Esophagus squamous epithelium (tissue), 5 donors: ENCODE data around the gene ZNF189. TPM values are rescaled to one million over a fixed set of nuclear protein-coding genes. Genes with fewer than 3 reads are reported as not detected.

Source experiments
- DNase-seq: peaks from one replicate; lab custom pipeline; 2025; lab: John Stamatoyannopoulos, UW
- H3K27ac ChIP-seq, 4 donors: fragments of 200-600 bp; sonication (generic); one replicate each; pipeline ENCODE4 v1.5.1; 2016 to 2019; ENCODE audit warnings: mild to moderate bottlenecking in 1 of 4
- H3K27me3 ChIP-seq, 4 donors: fragments of 200-600 bp; sonication (generic); 1 replicate in 3 of 4; 2 replicates in 1 of 4; pipeline versions ENCODE4 v1.5.1 to v1.6.0; 2017 to 2021; ENCODE audit warnings: antibody characterized with exemption in 1 of 4
- H3K36me3 ChIP-seq, 3 donors: fragments of 200-600 bp; sonication (generic); one replicate each; pipeline ENCODE4 v1.5.1; 2016 to 2019
- H3K4me1 ChIP-seq, 3 donors: fragments of 200-600 bp; sonication (generic); one replicate each; pipeline ENCODE4 v1.5.1; 2017 to 2019
- H3K4me3 ChIP-seq, 4 donors: fragments of 200-600 bp; sonication (generic); 1 replicate in 3 of 4; 2 replicates in 1 of 4; pipeline ENCODE4 v1.5.1; 2016 to 2019; ENCODE audit warnings: mild to moderate bottlenecking in 2 of 4, moderate library complexity in 1 of 4
- H3K9me3 ChIP-seq, 3 donors: fragments of 200-600 bp; sonication (generic); one replicate each; pipeline ENCODE4 v1.5.1; 2016 to 2019
- CTCF ChIP-seq, 6 experiments: fragments of 450-650 bp in 4 of 6; fragments of 200-600 bp in 2 of 6; sonication (generic) in 2 of 6; IDR thresholded peaks; one replicate each; pipeline ENCODE4 v1.5.1; 2016 to 2019; ENCODE audit warnings: antibody characterized with exemption in 6 of 6, mild to moderate bottlenecking in 4 of 6, moderate library complexity in 4 of 6
- POLR2A ChIP-seq, 4 donors: fragments of 450-650 bp; IDR thresholded peaks; one replicate each; pipeline ENCODE4 v1.6.1; 2017; ENCODE audit warnings: antibody characterized with exemption in 4 of 4, mild to moderate bottlenecking in 4 of 4, moderate library complexity in 3 of 4
- WGBS, 2 donors: methylation state at CpG; one replicate each; pipeline ENCODE4 v1.1.5; 2018; 5-methylcytosine and 5-hydroxymethylcytosine counted together
- intact Hi-C: fragments of 100-400 bp; cut with DNase I; formaldehyde crosslinking; loops from one replicate; pipeline ENCODE4 v1.15.0; 2022
- total RNA-seq, 4 donors: library from RNA; depleted of rRNA; stranded (reverse); fragments of >200 nt; gene quantifications; one replicate each; pipeline ENCODE4 v1.1.0, GENCODE V29; 2016
- donor health status: DM: yes; HTN: yes; CAD: no.

Gene ZNF189
- total RNA-seq, 4 donors from 2014 or later = 5.0 to 14.7 (median 6.6) TPM

GRCh38 chr9:101387871-101388506, 10.7 kb upstream of the ZNF189 start:
- H3K27me3 ChIP-seq = no peaks in the 10 kb centered on the region
- no peak overlapping the region for H3K27ac ChIP-seq
- 42 to 53% methylated on average over 6 of the region's 6 CpGs for WGBS, 2 donors
- TF ChIP-seq CTCF (IDR thresholded peaks at IDR 0.05) (peak in 5 of 6 experiments; percentile 28 to 60 (median 40)), POLR2A (IDR thresholded peaks at IDR 0.05) (no peak)
- no peak overlapping the region for H3K4me3 ChIP-seq
- intact Hi-C loops = no loop called here
- H3K36me3 ChIP-seq = peaks cover 0 to 33% (median 5%) of the 10 kb centered on the region in 3 donors
- DNase-seq = no peak
- peaks cover 0 to 13% (median 0%) of the 10 kb centered on the region in 3 donors for H3K9me3 ChIP-seq
- no peaks in the 10 kb centered on the region for H3K4me1 ChIP-seq

GRCh38 chr9:101388507-101388993, 10.1 kb upstream of the ZNF189 start:
- TF ChIP-seq POLR2A (IDR thresholded peaks at IDR 0.05) (no peak), CTCF (IDR thresholded peaks at IDR 0.05) (peak in 2 of 6 experiments; percentile 9 to 19)

GRCh38 chr9:101393135-101393534, 5.5 kb upstream of the ZNF189 start:
- Histone ChIP-seq H3K4me1 (peaks cover 0 to 22% (median 10%) of the 10 kb centered on the region in 3 donors), H3K9me3 (peaks cover 0 to 6% (median 0%) of the 10 kb centered on the region in 3 donors), H3K27me3 (no peaks in the 10 kb centered on the region), H3K4me3 (no peak overlapping the region), H3K27ac (no peak overlapping the region), H3K36me3 (peaks cover 0 to 55% (median 5%) of the 10 kb centered on the region in 3 donors)
- intact Hi-C loops = no loop called here
- TF ChIP-seq POLR2A (IDR thresholded peaks at IDR 0.05) (no peak), CTCF (IDR thresholded peaks at IDR 0.05) (no peak)
- 98 to 100% methylated on average over 3 of the region's 3 CpGs for WGBS, 2 donors
- no peak for DNase-seq

More at GRCh38 chr9:101388507-101388993, 10.1 kb upstream of the ZNF189 start:
- no peak overlapping the region for H3K27ac ChIP-seq
- peaks cover 0 to 33% (median 5%) of the 10 kb centered on the region in 3 donors for H3K36me3 ChIP-seq
- no peak for DNase-seq
- no peaks in the 10 kb centered on the region for H3K4me1 ChIP-seq
- WGBS, 2 donors = 66% methylated on average over 2 of the region's 2 CpGs
- H3K27me3 ChIP-seq = no peaks in the 10 kb centered on the region
- intact Hi-C loops = no loop called here
- peaks cover 0 to 15% (median 0%) of the 10 kb centered on the region in 3 donors for H3K9me3 ChIP-seq
- H3K4me3 ChIP-seq = no peak overlapping the region

GRCh38 chr9:101394687-101395086, 4.0 kb upstream of the ZNF189 start:
- 100% methylated on average over 1 of the region's 1 CpG for WGBS, 2 donors
- Histone ChIP-seq H3K36me3 (peaks cover 0 to 39% (median 4%) of the 10 kb centered on the region in 3 donors), H3K4me3 (no peak overlapping the region), H3K4me1 (peaks cover 6 to 27% (median 15%) of the 10 kb centered on the region in 3 donors), H3K27me3 (no peaks in the 10 kb centered on the region), H3K9me3 (peaks cover 0 to 6% (median 0%) of the 10 kb centered on the region in 3 donors), H3K27ac (no peak overlapping the region)
- DNase-seq = no peak
- TF ChIP-seq POLR2A (IDR thresholded peaks at IDR 0.05) = no peak
- TF ChIP-seq CTCF (IDR thresholded peaks at IDR 0.05) = no peak
- intact Hi-C loops = no loop called here

- TF ChIP-seq POLR2A (IDR thresholded peaks at IDR 0.05) (no peak), CTCF (IDR thresholded peaks at IDR 0.05) (no peak)
- H3K4me3 ChIP-seq = peak overlapping the region; percentile 60 to 84 (median 69)
- DNase-seq = no peak
- intact Hi-C loops = no loop called here
- peaks cover 12 to 43% (median 17%) of the 10 kb centered on the region in 3 donors for H3K4me1 ChIP-seq
- H3K36me3 ChIP-seq = peaks cover 7 to 54% (median 16%) of the 10 kb centered on the region in 3 donors
- peaks cover 0 to 14% (median 0%) of the 10 kb centered on the region in 3 donors for H3K9me3 ChIP-seq
- H3K27me3 ChIP-seq = peaks cover 0 to 3% (median 0%) of the 10 kb centered on the region in 4 donors
- WGBS, 2 donors = 2% methylated on average over 4 of the region's 4 CpGs
- H3K27ac ChIP-seq = peak overlapping the region; percentile 85 to 94 (median 90)
These were observed 944 bp upstream of the ZNF189 start for GRCh38 chr9:101397746-101398067.
